ENCODE measurements around the gene KCNMA1.

DNA sequence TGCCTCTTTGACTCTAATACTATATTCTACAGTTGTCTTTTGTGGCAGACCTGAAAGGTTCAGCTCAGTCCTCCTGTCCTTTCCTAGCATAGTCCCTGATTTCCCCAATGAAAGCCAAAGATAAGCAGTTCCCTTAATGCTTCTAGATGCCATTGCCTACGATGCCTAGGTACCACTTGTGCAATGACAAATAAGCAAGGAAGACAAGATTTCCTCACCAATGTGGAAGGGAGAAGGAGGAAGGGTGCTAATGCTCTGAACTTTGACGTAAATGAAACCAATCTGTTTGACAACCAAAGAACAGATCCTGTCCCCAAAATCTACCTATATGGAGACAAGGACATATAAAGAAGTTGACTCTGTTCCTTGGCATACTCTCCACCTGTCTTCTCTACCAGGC is 393.3 kb downstream of the KCNMA1 start:
- TF ChIP-seq, protein P1, sequence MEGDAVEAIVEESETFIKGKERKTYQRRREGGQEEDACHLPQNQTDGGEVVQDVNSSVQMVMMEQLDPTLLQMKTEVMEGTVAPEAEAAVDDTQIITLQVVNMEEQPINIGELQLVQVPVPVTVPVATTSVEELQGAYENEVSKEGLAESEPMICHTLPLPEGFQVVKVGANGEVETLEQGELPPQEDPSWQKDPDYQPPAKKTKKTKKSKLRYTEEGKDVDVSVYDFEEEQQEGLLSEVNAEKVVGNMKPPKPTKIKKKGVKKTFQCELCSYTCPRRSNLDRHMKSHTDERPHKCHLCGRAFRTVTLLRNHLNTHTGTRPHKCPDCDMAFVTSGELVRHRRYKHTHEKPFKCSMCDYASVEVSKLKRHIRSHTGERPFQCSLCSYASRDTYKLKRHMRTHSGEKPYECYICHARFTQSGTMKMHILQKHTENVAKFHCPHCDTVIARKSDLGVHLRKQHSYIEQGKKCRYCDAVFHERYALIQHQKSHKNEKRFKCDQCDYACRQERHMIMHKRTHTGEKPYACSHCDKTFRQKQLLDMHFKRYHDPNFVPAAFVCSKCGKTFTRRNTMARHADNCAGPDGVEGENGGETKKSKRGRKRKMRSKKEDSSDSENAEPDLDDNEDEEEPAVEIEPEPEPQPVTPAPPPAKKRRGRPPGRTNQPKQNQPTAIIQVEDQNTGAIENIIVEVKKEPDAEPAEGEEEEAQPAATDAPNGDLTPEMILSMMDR (IDR thresholded peaks at IDR 0.05): no peak
- no peak for TF ChIP-seq ZFX (IDR thresholded peaks at IDR 0.05; ENCODE audit: borderline replicate concordance)

Data from 22Rv1 (cell line).